Choroid plexus epithelial cell (primary cell): ENCODE data around the gene CCDC38.

Experiments
- DNase-seq: peaks from one replicate; pipeline ENCODE4 v3.0.0-alpha.2; 2010; ENCODE audit warnings: low read depth
- H3K4me3 ChIP-seq: 2 replicates; pipeline ENCODE4 v1.5.1; 2011; ENCODE audit warnings: low read depth, mild to moderate bottlenecking, control low read depth, low read length, moderate library complexity
- CTCF ChIP-seq: conservative IDR thresholded peaks from 2 replicates; pipeline ENCODE4 v1.5.1; 2011; ENCODE audit warnings: low read depth, mild to moderate bottlenecking, control low read depth, inconsistent platforms, low read length, moderate library complexity

The CCDC38 gene

GRCh38 chr12:95962222-95962621 is 19.8 kb upstream of the CCDC38 start:
- no peak for TF ChIP-seq CTCF
- H3K4me3 ChIP-seq: no peak overlapping the region
- no peak for DNase-seq

GRCh38 chr12:95960241-95960640 is 17.8 kb upstream of the CCDC38 start:
- H3K4me3 ChIP-seq: no peak overlapping the region
- DNase-seq: no peak
- no peak for TF ChIP-seq CTCF

DNA sequence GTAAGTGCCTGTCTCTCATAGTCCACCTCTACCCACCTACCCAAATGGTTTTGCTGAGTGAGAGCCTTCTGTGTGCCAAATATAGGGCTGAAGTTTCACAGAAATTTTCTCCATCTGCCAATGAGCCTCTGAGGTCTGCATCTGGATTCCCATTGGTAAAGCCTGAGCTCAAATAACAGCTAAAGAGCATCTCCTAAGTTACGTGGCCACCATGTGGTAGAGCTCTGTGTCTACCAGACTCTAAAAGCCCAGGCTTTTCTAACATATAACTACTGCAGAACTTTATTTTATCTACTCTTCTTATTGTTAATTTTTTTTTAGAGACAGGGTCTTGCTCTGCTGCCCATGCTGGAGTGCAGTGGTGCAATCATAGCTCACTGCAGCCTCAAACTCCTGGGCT is 16.7 kb upstream of the CCDC38 start:
- TF ChIP-seq CTCF: peak; percentile 29
- peak; percentile 34 for DNase-seq

GRCh38 chr12:95956557-95957145 is 14.2 kb upstream of the CCDC38 start:
- no peak for DNase-seq
- no peak overlapping the region for H3K4me3 ChIP-seq
- TF ChIP-seq CTCF: no peak

More for the DNA sequence above, 16.7 kb upstream of the CCDC38 start:
- no peak overlapping the region for H3K4me3 ChIP-seq

- DNase-seq: no peak
- no peak for TF ChIP-seq CTCF
These were observed 13.2 kb upstream of the CCDC38 start for GRCh38 chr12:95955549-95956159.

DNA sequence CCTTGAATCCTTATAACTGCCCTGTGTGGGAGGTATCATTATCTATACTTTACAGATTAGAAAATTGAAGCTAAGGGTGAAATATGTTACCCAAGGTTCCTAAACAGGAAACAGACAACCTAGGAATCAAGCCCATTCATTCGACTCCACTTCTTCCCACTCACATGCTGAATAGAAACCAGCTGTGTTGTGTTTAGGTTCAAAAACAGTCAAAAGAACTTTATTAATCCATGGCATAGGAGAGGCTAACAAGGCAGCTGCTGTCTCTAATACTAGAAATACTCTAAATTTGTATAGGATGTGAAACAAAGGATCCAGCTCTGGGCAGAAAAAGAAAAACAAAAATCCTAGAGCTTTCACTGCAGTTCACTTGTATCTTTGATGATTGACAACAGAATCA is 10.6 kb upstream of the CCDC38 start:
- no peak for DNase-seq
- TF ChIP-seq CTCF: no peak
- no peak overlapping the region for H3K4me3 ChIP-seq

More at GRCh38 chr12:95955549-95956159, 13.2 kb upstream of the CCDC38 start:
- H3K4me3 ChIP-seq: no peak overlapping the region

- no peak for DNase-seq
- H3K4me3 ChIP-seq: no peak overlapping the region
- TF ChIP-seq CTCF: no peak
These were observed 9.1 kb upstream of the CCDC38 start for GRCh38 chr12:95951515-95951914.
